IPS-18a (cell line): ENCODE results near the gene SLC11A1.

Experiments
- H3K27ac ChIP-seq: one replicate; pipeline ENCODE4 v1.5.1; 2013; ENCODE audit warnings: low read length
- H3K27me3 ChIP-seq: one replicate; pipeline ENCODE4 v1.6.1; 2013; ENCODE audit warnings: mild to moderate bottlenecking, low read length; ENCODE audit not compliant: control insufficient read depth, insufficient read depth
- H3K36me3 ChIP-seq: one replicate; pipeline ENCODE4 v1.6.1; 2013; ENCODE audit warnings: low read depth, low read length; ENCODE audit not compliant: control insufficient read depth
- H3K4me1 ChIP-seq: one replicate; pipeline ENCODE4 v1.6.1; 2013; ENCODE audit warnings: low read depth, low read length; ENCODE audit not compliant: control insufficient read depth
- H3K4me3 ChIP-seq: one replicate; pipeline ENCODE4 v1.5.1; 2013; ENCODE audit warnings: low read length
- H3K9ac ChIP-seq: one replicate; pipeline ENCODE4 v1.6.1; 2013; ENCODE audit warnings: mild to moderate bottlenecking, low read length, moderate library complexity
- H3K9me3 ChIP-seq: one replicate; pipeline ENCODE4 v1.6.1; 2013; ENCODE audit warnings: low read depth, low read length; ENCODE audit not compliant: control insufficient read depth

SLC11A1 gene

GRCh38 chr2:218345491-218346236 is 36.4 kb upstream of the SLC11A1 start:
- no peaks in the 10 kb centered on the region for H3K36me3 ChIP-seq
- H3K9me3 ChIP-seq, result no peaks in the 10 kb centered on the region
- H3K27me3 ChIP-seq, result no peaks in the 10 kb centered on the region
- H3K27ac ChIP-seq, result no peak overlapping the region
- H3K9ac ChIP-seq, result no peak overlapping the region
- no peak overlapping the region for H3K4me3 ChIP-seq
- no peaks in the 10 kb centered on the region for H3K4me1 ChIP-seq

- H3K4me3 ChIP-seq, result no peak overlapping the region
- H3K27ac ChIP-seq, result no peak overlapping the region
- H3K36me3 ChIP-seq, result no peaks in the 10 kb centered on the region
- H3K27me3 ChIP-seq, result no peaks in the 10 kb centered on the region
- H3K9ac ChIP-seq, result no peak overlapping the region
- no peaks in the 10 kb centered on the region for H3K9me3 ChIP-seq
- no peaks in the 10 kb centered on the region for H3K4me1 ChIP-seq
Observed at GRCh38 chr2:218347172-218347571, 34.9 kb upstream of the SLC11A1 start.

- no peaks in the 10 kb centered on the region for H3K27me3 ChIP-seq
- no peaks in the 10 kb centered on the region for H3K36me3 ChIP-seq
- H3K4me1 ChIP-seq, result peaks cover 5% of the 10 kb centered on the region
- no peaks in the 10 kb centered on the region for H3K9me3 ChIP-seq
- no peak overlapping the region for H3K27ac ChIP-seq
- H3K4me3 ChIP-seq, result no peak overlapping the region
- no peak overlapping the region for H3K9ac ChIP-seq
Observed at GRCh38 chr2:218354045-218354444, 28.0 kb upstream of the SLC11A1 start.

GRCh38 chr2:218354850-218355443 is 27.1 kb upstream of the SLC11A1 start:
- Histone ChIP-seq H3K4me1 (peaks cover 5% of the 10 kb centered on the region), H3K9me3 (no peaks in the 10 kb centered on the region), H3K36me3 (no peaks in the 10 kb centered on the region), H3K27me3 (no peaks in the 10 kb centered on the region), H3K9ac (no peak overlapping the region), H3K4me3 (no peak overlapping the region), H3K27ac (no peak overlapping the region)

GRCh38 chr2:218357236-218358177 is 24.6 kb upstream of the SLC11A1 start:
- no peak overlapping the region for H3K4me3 ChIP-seq
- no peaks in the 10 kb centered on the region for H3K27me3 ChIP-seq
- no peak overlapping the region for H3K9ac ChIP-seq
- H3K4me1 ChIP-seq, result peaks cover 5% of the 10 kb centered on the region
- H3K27ac ChIP-seq, result no peak overlapping the region
- no peaks in the 10 kb centered on the region for H3K36me3 ChIP-seq
- H3K9me3 ChIP-seq, result no peaks in the 10 kb centered on the region

GRCh38 chr2:218360453-218360852 is 21.6 kb upstream of the SLC11A1 start:
- no peak overlapping the region for H3K4me3 ChIP-seq
- H3K27ac ChIP-seq, result no peak overlapping the region
- no peaks in the 10 kb centered on the region for H3K36me3 ChIP-seq
- H3K4me1 ChIP-seq, result peaks cover 5% of the 10 kb centered on the region
- no peak overlapping the region for H3K9ac ChIP-seq
- H3K9me3 ChIP-seq, result no peaks in the 10 kb centered on the region
- no peaks in the 10 kb centered on the region for H3K27me3 ChIP-seq

GRCh38 chr2:218362606-218363005 is 19.5 kb upstream of the SLC11A1 start:
- H3K4me1 ChIP-seq, result peaks cover 3% of the 10 kb centered on the region
- H3K27ac ChIP-seq, result no peak overlapping the region
- no peaks in the 10 kb centered on the region for H3K9me3 ChIP-seq
- H3K27me3 ChIP-seq, result no peaks in the 10 kb centered on the region
- no peak overlapping the region for H3K9ac ChIP-seq
- no peak overlapping the region for H3K4me3 ChIP-seq
- H3K36me3 ChIP-seq, result no peaks in the 10 kb centered on the region

- Histone ChIP-seq H3K36me3 (no peaks in the 10 kb centered on the region), H3K9ac (no peak overlapping the region), H3K4me1 (peaks cover 3% of the 10 kb centered on the region), H3K27me3 (no peaks in the 10 kb centered on the region), H3K9me3 (no peaks in the 10 kb centered on the region), H3K27ac (no peak overlapping the region), H3K4me3 (no peak overlapping the region)
Observed at GRCh38 chr2:218363736-218364135, 18.3 kb upstream of the SLC11A1 start.

GRCh38 chr2:218364196-218364595 is 17.9 kb upstream of the SLC11A1 start:
- no peak overlapping the region for H3K27ac ChIP-seq
- H3K36me3 ChIP-seq, result no peaks in the 10 kb centered on the region
- H3K9ac ChIP-seq, result no peak overlapping the region

GRCh38 chr2:218366621-218367414 is 15.3 kb upstream of the SLC11A1 start:
- Histone ChIP-seq H3K27ac (no peak overlapping the region), H3K4me3 (peak overlapping the region; percentile 72), H3K9ac (peak overlapping the region; percentile 68), H3K4me1 (peaks cover 3% of the 10 kb centered on the region), H3K27me3 (no peaks in the 10 kb centered on the region), H3K36me3 (no peaks in the 10 kb centered on the region), H3K9me3 (no peaks in the 10 kb centered on the region)

More at GRCh38 chr2:218364196-218364595, 17.9 kb upstream of the SLC11A1 start:
- Histone ChIP-seq H3K4me1 (peaks cover 3% of the 10 kb centered on the region), H3K4me3 (no peak overlapping the region), H3K9me3 (no peaks in the 10 kb centered on the region), H3K27me3 (no peaks in the 10 kb centered on the region)
